ENCODE measurements around the gene CLDN17. TPM values are rescaled to one million over a fixed set of nuclear protein-coding genes. Genes with fewer than 3 reads are reported as not detected.

Gene CLDN17
- total RNA-seq, 1 experiment from 2014 or later: not detected

DNA sequence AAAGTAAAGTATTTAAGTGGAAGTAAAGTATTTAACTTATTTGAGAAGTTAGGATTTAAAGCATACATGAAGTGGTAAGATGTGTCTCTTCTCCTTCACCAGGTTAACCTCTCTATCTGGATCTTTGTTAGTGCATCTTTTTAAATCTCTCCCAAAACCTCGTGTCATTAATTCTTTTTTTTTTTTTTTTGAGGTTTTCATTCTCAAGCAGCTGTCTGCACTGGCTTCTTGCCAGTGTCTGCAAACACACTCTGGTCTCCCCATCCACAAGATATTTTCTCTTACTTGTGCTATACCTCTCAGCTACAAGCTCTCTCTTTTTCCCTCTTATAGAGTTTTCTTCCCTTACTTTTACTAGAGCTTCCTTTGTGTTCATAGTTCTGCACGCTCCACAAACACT is 49.0 kb downstream of the CLDN17 start:
- Histone ChIP-seq H4K20me1 (ENCODE audit: control insufficient read depth, insufficient read depth, insufficient read length) (no peaks in the 10 kb centered on the region), H3K23me2 (ENCODE audit: insufficient read length, low read depth, low read length, poor library complexity, severe bottlenecking) (no peaks in the 10 kb centered on the region), H2AFZ (ENCODE audit: low read length) (no peak overlapping the region), H3T11ph (ENCODE audit: low read length) (no peak overlapping the region), H3K18ac (ENCODE audit: insufficient read length, low read depth, low read length) (no peak overlapping the region), H3K9me3 (ENCODE audit: control insufficient read depth, low read depth, low read length) (no peaks in the 10 kb centered on the region), H2AK5ac (ENCODE audit: insufficient read length, low read length) (no peak overlapping the region), H2BK120ac (ENCODE audit: low read depth, low read length, poor library complexity, severe bottlenecking) (no peak overlapping the region), H3K79me2 (ENCODE audit: insufficient read depth, low read length) (no peaks in the 10 kb centered on the region), H3K27ac (ENCODE audit: insufficient read length, low read depth, low read length) (no peak overlapping the region), H2BK12ac (ENCODE audit: insufficient read length, low read depth, low read length) (no peak overlapping the region), H3K14ac (ENCODE audit: insufficient read depth, low read length) (no peak overlapping the region), H3K4me2 (ENCODE audit: insufficient read depth, insufficient read length, low read length) (no peak overlapping the region), H2BK15ac (ENCODE audit: low read depth, low read length) (no peak overlapping the region), H3K4ac (ENCODE audit: low read depth, low read length) (no peak overlapping the region), H4K91ac (ENCODE audit: insufficient read length, low read depth, low read length) (no peak overlapping the region), H3K56ac (ENCODE audit: insufficient read length, low read depth, low read length) (no peak overlapping the region), H2BK20ac (ENCODE audit: low read depth, low read length, poor library complexity, severe bottlenecking) (no peak overlapping the region), H4K5ac (ENCODE audit: insufficient read length, low read depth, low read length) (no peak overlapping the region), H2BK5ac (ENCODE audit: insufficient read length, low read length) (no peak overlapping the region), H4K8ac (replicated peaks; ENCODE audit: insufficient read length, low read depth, low read length) (no peak overlapping the region), H3K4me1 (ENCODE audit: insufficient read depth, low read length) (no peaks in the 10 kb centered on the region), H3K23ac (ENCODE audit: insufficient read length, low read depth, low read length) (no peak overlapping the region), H3K27me3 (ENCODE audit: insufficient read depth, low read length) (no peaks in the 10 kb centered on the region), H3K9ac (ENCODE audit: extremely low read depth, insufficient read length, low read length) (no peak overlapping the region), H3K79me1 (ENCODE audit: insufficient read depth, low read depth, low read length, poor library complexity, severe bottlenecking) (no peaks in the 10 kb centered on the region)
- Mint-ChIP-seq H3K9me3 (no peaks in the 10 kb centered on the region), H3K27ac (no peak overlapping the region), H3K36me3 (ENCODE audit: insufficient read depth in 1 of 3, low read depth in 3 of 3) (no peaks in the 10 kb centered on the region), H3K27me3 (ENCODE audit: low read depth) (no peaks in the 10 kb centered on the region), H3K4me3 (no peak overlapping the region), H3K4me1 (no peaks in the 10 kb centered on the region)
- TF ChIP-seq, protein P1, sequence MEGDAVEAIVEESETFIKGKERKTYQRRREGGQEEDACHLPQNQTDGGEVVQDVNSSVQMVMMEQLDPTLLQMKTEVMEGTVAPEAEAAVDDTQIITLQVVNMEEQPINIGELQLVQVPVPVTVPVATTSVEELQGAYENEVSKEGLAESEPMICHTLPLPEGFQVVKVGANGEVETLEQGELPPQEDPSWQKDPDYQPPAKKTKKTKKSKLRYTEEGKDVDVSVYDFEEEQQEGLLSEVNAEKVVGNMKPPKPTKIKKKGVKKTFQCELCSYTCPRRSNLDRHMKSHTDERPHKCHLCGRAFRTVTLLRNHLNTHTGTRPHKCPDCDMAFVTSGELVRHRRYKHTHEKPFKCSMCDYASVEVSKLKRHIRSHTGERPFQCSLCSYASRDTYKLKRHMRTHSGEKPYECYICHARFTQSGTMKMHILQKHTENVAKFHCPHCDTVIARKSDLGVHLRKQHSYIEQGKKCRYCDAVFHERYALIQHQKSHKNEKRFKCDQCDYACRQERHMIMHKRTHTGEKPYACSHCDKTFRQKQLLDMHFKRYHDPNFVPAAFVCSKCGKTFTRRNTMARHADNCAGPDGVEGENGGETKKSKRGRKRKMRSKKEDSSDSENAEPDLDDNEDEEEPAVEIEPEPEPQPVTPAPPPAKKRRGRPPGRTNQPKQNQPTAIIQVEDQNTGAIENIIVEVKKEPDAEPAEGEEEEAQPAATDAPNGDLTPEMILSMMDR (conservative IDR thresholded peaks at IDR 0.05): no peak
- no peak for DNase-seq
- WGBS (ENCODE audit: extremely low coverage, insufficient read length, low lambda C conversion rate): no CpG with 5 or more reads among the region's 2 CpGs

Measured in H9 (cell line).